GM12878 (cell line): ENCODE data around the gene S100B. TPM values are rescaled to one million over a fixed set of nuclear protein-coding genes. Genes with fewer than 3 reads are reported as not detected.

Source experiments
- ATAC-seq: fragments of 200-7000 bp; cut with Tn5 transposase; 3 replicates; pipeline ENCODE4 v1.9.1; 2020; ENCODE audit warnings: mild to moderate bottlenecking, moderate library complexity
- BruUV-seq: library from RNA; stranded (reverse); fragments of 400-500 nt; replicated peaks from 2 replicates; lab custom pipeline; 2021; lab: Mats Ljungman, UMichigan
- CTCF ChIA-PET: fragments of 300-600 bp; sonication (Branson Sonifier 250); formaldehyde crosslinking; extraction: SDS; loops from one replicate; lab custom pipeline; 2021; ENCODE audit warnings: inconsistent platforms; lab: Yijun Ruan, JAX
- POLR2A ChIA-PET: fragments of 350-600 bp; formaldehyde crosslinking; extraction: SDS; loops from one replicate; lab custom pipeline; 2021; ENCODE audit warnings: inconsistent platforms; lab: Charles Lee
- RAD21 ChIA-PET: fragments of 300-600 bp; sonication (Branson Sonifier 250); formaldehyde crosslinking; loops from one replicate; lab custom pipeline; 2023; ENCODE audit warnings: antibody characterized with exemption; ENCODE audit not compliant: unreplicated experiment; lab: Charles Lee
- SMC1A ChIA-PET: fragments of 300-600 bp; sonication (Branson Sonifier 250); formaldehyde crosslinking; loops from one replicate; lab custom pipeline; 2023; ENCODE audit not compliant: unreplicated experiment, uncharacterized antibody; lab: Charles Lee
- DNase-seq: peaks from one replicate; pipeline ENCODE4 v3.0.0-alpha.2; 2011; ENCODE audit warnings: low read depth, low spot score
- FAIRE-seq: peaks from 3 replicates; lab custom pipeline; 2011; peaks lifted over from hg19 to GRCh38; lab: Jason Lieb, UNC
- H2AFZ ChIP-seq: 2 replicates; pipeline ENCODE4 v1.6.0; 2011; ENCODE audit warnings: low read depth, low read length, control low read depth; ENCODE audit not compliant: control insufficient read depth
- H3K27ac ChIP-seq: 2 replicates; pipeline ENCODE4 v1.5.1; 2011; ENCODE audit warnings: control low read depth; ENCODE audit not compliant: control insufficient read depth, insufficient read depth
- H3K27me3 ChIP-seq, 2 experiments: replicated peaks in 1 of 2; 2 replicates each; pipeline versions ENCODE4 v1.6.0 to v1.6.1; 2011; ENCODE audit warnings: low read length in 1 of 2; ENCODE audit not compliant: control insufficient read depth in 2 of 2, insufficient read depth in 2 of 2
- H3K36me3 ChIP-seq, 2 experiments: 2 replicates each; pipeline ENCODE4 v1.5.1; 2011; ENCODE audit warnings: low read length in 1 of 2; ENCODE audit not compliant: control insufficient read depth in 2 of 2, insufficient read depth in 2 of 2
- H3K4me1 ChIP-seq: 2 replicates; pipeline ENCODE4 v1.6.1; 2011; ENCODE audit warnings: mild to moderate bottlenecking, low read length, moderate library complexity, mixed read lengths; ENCODE audit not compliant: control insufficient read depth, insufficient read depth
- H3K4me2 ChIP-seq: 2 replicates; pipeline ENCODE4 v1.6.0; 2011; ENCODE audit warnings: control low read depth; ENCODE audit not compliant: control insufficient read depth, insufficient read depth
- H3K4me3 ChIP-seq: fragments of 200-600 bp; sonication (generic); 2 replicates; pipeline ENCODE4 v1.5.1; 2016
- H3K79me2 ChIP-seq: 2 replicates; pipeline ENCODE4 v1.6.0; 2011; ENCODE audit warnings: low read length; ENCODE audit not compliant: control insufficient read depth, insufficient read depth
- H3K9ac ChIP-seq: 2 replicates; pipeline ENCODE4 v1.8.0; 2011; ENCODE audit warnings: low read length, control low read depth, mixed read lengths; ENCODE audit not compliant: control insufficient read depth, insufficient read depth
- H3K9me3 ChIP-seq: replicated peaks from 3 replicates; pipeline ENCODE4 v1.5.1; 2011; ENCODE audit warnings: mild to moderate bottlenecking, low read length; ENCODE audit not compliant: control insufficient read depth, insufficient read depth
- H4K20me1 ChIP-seq: 2 replicates; pipeline ENCODE4 v1.6.0; 2011; ENCODE audit not compliant: control insufficient read depth, insufficient read depth
- BHLHE40 ChIP-seq, 2 experiments: fragments of 450-650 bp in 1 of 2; IDR thresholded peaks; 2 replicates each; pipeline ENCODE4 v1.6.1; 2011 to 2017; ENCODE audit warnings: low read depth in 2 of 2, borderline replicate concordance in 1 of 2, improper control_type of control experiment in 1 of 2, low read length in 1 of 2, mild to moderate bottlenecking in 1 of 2
- CEBPB ChIP-seq, 2 experiments: fragments of 150-350 bp in 1 of 2; IDR thresholded peaks; 2 replicates each; pipeline ENCODE4 v1.6.1; 2012 to 2014; ENCODE audit warnings: low read depth in 2 of 2, low read length in 2 of 2, borderline replicate concordance in 1 of 2, inconsistent platforms in 1 of 2
- CTCF ChIP-seq, 3 experiments: IDR thresholded peaks in 2 of 3; conservative IDR thresholded peaks in 1 of 3; 2 replicates each; pipeline ENCODE4 v1.5.1; 2011; ENCODE audit warnings: low read depth in 3 of 3, low read length in 3 of 3, mild to moderate bottlenecking in 3 of 3, control low read depth in 2 of 3, moderate library complexity in 2 of 3, inconsistent platforms in 1 of 3, mixed read lengths in 1 of 3; ENCODE audit not compliant: control insufficient read depth in 2 of 3, insufficient read depth in 1 of 3; ENCODE audit errors: extremely low read depth in 1 of 3
- IKZF1 ChIP-seq: fragments of 450-650 bp; conservative IDR thresholded peaks from 2 replicates; pipeline ENCODE4 v1.6.1; 2017; ENCODE audit warnings: antibody characterized with exemption, mild to moderate bottlenecking
- MTA2 ChIP-seq: fragments of 450-650 bp; IDR thresholded peaks from 2 replicates; pipeline ENCODE4 v1.6.1; 2016; ENCODE audit warnings: low read depth, mild to moderate bottlenecking, moderate library complexity
- MTA3 ChIP-seq: IDR thresholded peaks from 2 replicates; pipeline ENCODE4 v1.6.1; 2012; ENCODE audit warnings: low read length, inconsistent platforms, borderline replicate concordance
- NFXL1 ChIP-seq: fragments of 450-650 bp; IDR thresholded peaks from 2 replicates; pipeline ENCODE4 v1.6.1; 2017; ENCODE audit warnings: antibody characterized with exemption, mild to moderate bottlenecking, borderline replicate concordance
- STAT3 ChIP-seq: IDR thresholded peaks from 2 replicates; pipeline ENCODE4 v1.6.1; 2011; ENCODE audit warnings: low read depth, low read length, improper control_type of control experiment
- ZNF207 ChIP-seq: fragments of 450-650 bp; IDR thresholded peaks from 2 replicates; pipeline ENCODE4 v1.6.1; 2014; ENCODE audit warnings: antibody characterized with exemption, mild to moderate bottlenecking, borderline replicate concordance
- ZNF274 ChIP-seq: IDR thresholded peaks from one replicate; pipeline ENCODE4 v1.8.0; 2011; ENCODE audit not compliant: insufficient read length, insufficient read depth
- WGBS: methylation state at CpG from one replicate; pipeline ENCODE4 v1.1.6; 2016; ENCODE audit warnings: low lambda C conversion rate; ENCODE audit not compliant: insufficient replicate concordance, insufficient coverage; ENCODE audit errors: missing lambda C conversion rate; 5-methylcytosine and 5-hydroxymethylcytosine counted together
- in situ Hi-C: fragments of 300-500 bp; cut with MboI; formaldehyde crosslinking; loops from 9 replicates; pipeline ENCODE4 v1.14.3; 2018; ENCODE audit warnings: mixed read lengths
- intact Hi-C: fragments of 100-400 bp; cut with micrococcal nuclease; formaldehyde crosslinking; loops from one replicate; pipeline ENCODE4 v1.14.2; 2022; ENCODE audit not compliant: unreplicated experiment
- polyA plus RNA-seq, 11 experiments: library from polyadenylated mRNA; depleted of rRNA in 4 of 11; unstranded in 6 of 11; stranded (reverse) in 5 of 11; fragments of >200 nt; fragmentation: Nextera tagmentation in 4 of 11; fragmentation: Illumina TruSeq in 1 of 11; extraction: Ambion mirVana in 4 of 11; extraction: Trizol in 1 of 11; gene quantifications; 1 replicate in 1 of 11; 2 replicates in 10 of 11; pipeline versions ENCODE4 v1.2.1 to v1.2.3, GENCODE V29; 2011 to 2016; ENCODE audit warnings: inconsistent platforms in 2 of 11, missing spikeins in 2 of 11, low read depth in 1 of 11
- total RNA-seq, 4 experiments: library from RNA; depleted of rRNA in 3 of 4; stranded (reverse); fragments of >200 nt in 3 of 4; fragmentation: Illumina TruSeq in 1 of 4; extraction: Trizol in 1 of 4; gene quantifications; 2 replicates each; pipeline versions ENCODE4 v1.2.1 to v1.2.3, GENCODE V29; 2013 to 2021
- TF ChIP-seq, protein P1 (sequence below): IDR thresholded peaks from 2 replicates; pipeline ENCODE4 v1.6.1; 2011; ENCODE audit warnings: low read depth, low read length, improper control_type of control experiment, borderline replicate concordance

Gene S100B
- total and polyA plus RNA-seq, 10 of the 15 experiments (the other 5 are each of a cell fraction or from before 2014, with no cell fraction given) = 0.11 to 0.22 TPM; not detected in 8

DNA sequence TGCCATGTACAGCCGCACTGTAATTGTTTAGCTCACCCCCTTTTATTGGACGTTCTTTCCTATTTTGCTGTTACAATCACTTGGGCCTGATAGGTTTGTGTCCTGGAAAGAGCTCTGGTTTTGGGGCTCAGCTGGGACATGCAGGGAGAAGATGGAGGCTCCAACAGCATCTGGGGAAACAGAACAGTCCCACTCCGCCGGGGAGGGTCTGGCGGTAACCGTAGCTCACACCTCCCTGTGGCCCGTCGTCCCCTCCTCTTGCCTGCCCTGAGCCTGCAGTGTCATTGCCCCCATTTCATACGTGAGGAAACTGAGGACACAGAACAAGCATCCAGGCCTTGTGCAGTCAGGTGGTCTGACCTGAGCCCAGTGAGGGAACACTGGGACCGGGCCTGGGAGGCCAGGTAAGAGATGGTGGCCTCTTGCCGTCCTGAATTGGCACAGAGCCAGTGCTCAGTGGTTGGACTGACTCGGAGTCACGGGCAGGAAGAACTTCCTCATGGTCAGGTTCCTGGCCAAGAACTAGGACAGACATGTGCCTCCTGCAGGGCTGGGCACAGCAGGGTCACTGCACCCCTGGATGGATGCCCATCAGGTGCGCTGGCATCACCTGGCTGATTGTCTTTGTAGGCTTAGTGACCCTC lies 41.8 kb downstream of the S100B start:
- Histone ChIP-seq H4K20me1 (no peaks in the 10 kb centered on the region), H3K9ac (no peak overlapping the region), H3K4me1 (peaks cover 2% of the 10 kb centered on the region; the same call in 1 of the 2 replicates), H3K9me3 (no peaks in the 10 kb centered on the region), H3K36me3 (peaks cover 4 to 15% of the 10 kb centered on the region in 2 experiments; a peak in 3 of 4 replicates), H3K27ac (no peak overlapping the region), H3K4me3 (no peak overlapping the region), H3K79me2 (no peaks in the 10 kb centered on the region), H3K4me2 (no peak overlapping the region), H2AFZ (no peak overlapping the region), H3K27me3 (no peaks in the 10 kb centered on the region)
- ChIA-PET CTCF (interaction anchor here (0.6 kb wide), 1 partner anchor 25 kb away, joined by 3 read pairs; no protein-coding TSS in a partner anchor), POLR2A (no interaction called here), SMC1A (no interaction called here), RAD21 (no interaction called here)
- intact Hi-C loops (no loop called here), in situ Hi-C loops (no loop called here)
- DNase-seq (no peak), ATAC-seq (no peak), FAIRE-seq (no peak)
- no TSS peak for BruUV-seq
- WGBS = 96% methylated on average over 14 of the region's 14 CpGs
- TF ChIP-seq CEBPB (IDR thresholded peaks at IDR 0.05; ENCODE audit: borderline replicate concordance in 1 of 2, low read depth in 2 of 2, low read length in 2 of 2) (no peak), NFXL1 (no peak), ZNF274 (no peak), STAT3 (no peak), CTCF (IDR thresholded peaks at IDR 0.05 in 2 of 3, conservative IDR thresholded peaks at IDR 0.05 in 1 of 3; ENCODE audit: control insufficient read depth in 2 of 3, extremely low read depth in 1 of 3, insufficient read depth in 1 of 3, low read depth in 3 of 3, low read length in 3 of 3) (no peak), ZNF207 (no peak), MTA2 (no peak), IKZF1 (no peak), MTA3 (no peak), BHLHE40 (IDR thresholded peaks at IDR 0.05; ENCODE audit: borderline replicate concordance in 1 of 2, low read depth in 2 of 2, low read length in 1 of 2) (no peak)
- TF ChIP-seq, protein P1, sequence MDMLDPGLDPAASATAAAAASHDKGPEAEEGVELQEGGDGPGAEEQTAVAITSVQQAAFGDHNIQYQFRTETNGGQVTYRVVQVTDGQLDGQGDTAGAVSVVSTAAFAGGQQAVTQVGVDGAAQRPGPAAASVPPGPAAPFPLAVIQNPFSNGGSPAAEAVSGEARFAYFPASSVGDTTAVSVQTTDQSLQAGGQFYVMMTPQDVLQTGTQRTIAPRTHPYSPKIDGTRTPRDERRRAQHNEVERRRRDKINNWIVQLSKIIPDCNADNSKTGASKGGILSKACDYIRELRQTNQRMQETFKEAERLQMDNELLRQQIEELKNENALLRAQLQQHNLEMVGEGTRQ = no peak
